Measurements from ENCODE around the gene SQOR. TPM values are rescaled to one million over a fixed set of nuclear protein-coding genes. Genes with fewer than 3 reads are reported as not detected.

SQOR gene
- total and polyA plus RNA-seq, 5 donors from 2014 or later, result 47.3 to 160 (median 112) TPM

- ATAC-seq (ENCODE audit: low read depth in 2 of 2), result no peak
- peaks cover 13% of the 10 kb centered on the region for H3K27me3 Mint-ChIP-seq
- no peaks in the 10 kb centered on the region for H3K36me3 ChIP-seq (ENCODE audit: control insufficient read depth, insufficient read depth, low read length)
- no peak overlapping the region for H3K27ac Mint-ChIP-seq
- H3K27me3 ChIP-seq (ENCODE audit: control insufficient read depth, insufficient read depth, low read length), result peaks cover 9% of the 10 kb centered on the region
- no peaks in the 10 kb centered on the region for H3K36me3 Mint-ChIP-seq
- no peak overlapping the region for H3K4me3 Mint-ChIP-seq
- no peaks in the 10 kb centered on the region for H3K9me3 ChIP-seq (ENCODE audit: control insufficient read depth in 2 of 2, low read length in 2 of 2)
- H3K4me1 Mint-ChIP-seq, result peaks cover 0 to 5% (median 2%) of the 10 kb centered on the region in 4 donors
- H3K27ac ChIP-seq (ENCODE audit: insufficient read depth, low read length, poor library complexity, severe bottlenecking), result no peak overlapping the region
- peak in 1 of 3 donors; percentile 59 for DNase-seq
- no peaks in the 10 kb centered on the region for H3K4me1 ChIP-seq (ENCODE audit: control insufficient read depth, insufficient read depth, low read length, poor library complexity, severe bottlenecking)
- no peaks in the 10 kb centered on the region for H3K9me3 Mint-ChIP-seq
- no peak overlapping the region for H3K4me3 ChIP-seq (ENCODE audit: low read depth, low read length)
Observed at GRCh38 chr15:45714590-45715488, 80.0 kb downstream of the SQOR start.

GRCh38 chr15:45715528-45715927 is 80.7 kb downstream of the SQOR start:
- Mint-ChIP-seq H3K27me3 (peaks cover 15% of the 10 kb centered on the region), H3K4me1 (peaks cover 0 to 5% (median 2%) of the 10 kb centered on the region in 4 donors), H3K27ac (no peak overlapping the region), H3K36me3 (no peaks in the 10 kb centered on the region), H3K4me3 (no peak overlapping the region), H3K9me3 (no peaks in the 10 kb centered on the region)
- no peak for ATAC-seq (ENCODE audit: low read depth in 2 of 2)
- no peak overlapping the region for H3K27ac ChIP-seq (ENCODE audit: insufficient read depth, low read length, poor library complexity, severe bottlenecking)
- no peaks in the 10 kb centered on the region for H3K36me3 ChIP-seq (ENCODE audit: control insufficient read depth, insufficient read depth, low read length)
- H3K4me1 ChIP-seq (ENCODE audit: control insufficient read depth, insufficient read depth, low read length, poor library complexity, severe bottlenecking), result no peaks in the 10 kb centered on the region
- H3K27me3 ChIP-seq (ENCODE audit: control insufficient read depth, insufficient read depth, low read length), result peaks cover 10% of the 10 kb centered on the region
- no peak for DNase-seq
- H3K4me3 ChIP-seq (ENCODE audit: low read depth, low read length), result no peak overlapping the region
- H3K9me3 ChIP-seq (ENCODE audit: control insufficient read depth in 2 of 2, low read length in 2 of 2), result no peaks in the 10 kb centered on the region

- Histone ChIP-seq H3K9me3 (ENCODE audit: control insufficient read depth in 2 of 2, low read length in 2 of 2) (no peaks in the 10 kb centered on the region), H3K36me3 (ENCODE audit: control insufficient read depth, insufficient read depth, low read length) (no peaks in the 10 kb centered on the region), H3K27ac (ENCODE audit: insufficient read depth, low read length, poor library complexity, severe bottlenecking) (no peak overlapping the region), H3K4me3 (ENCODE audit: low read depth, low read length) (no peak overlapping the region), H3K4me1 (ENCODE audit: control insufficient read depth, insufficient read depth, low read length, poor library complexity, severe bottlenecking) (no peaks in the 10 kb centered on the region), H3K27me3 (ENCODE audit: control insufficient read depth, insufficient read depth, low read length) (peaks cover 17% of the 10 kb centered on the region)
- H3K4me3 Mint-ChIP-seq, result no peak overlapping the region
- peaks cover 0 to 3% (median 0%) of the 10 kb centered on the region in 7 donors for H3K9me3 Mint-ChIP-seq
- H3K27me3 Mint-ChIP-seq, result peaks cover 35% of the 10 kb centered on the region
- peaks cover 0 to 3% (median 1%) of the 10 kb centered on the region in 4 donors for H3K4me1 Mint-ChIP-seq
- no peaks in the 10 kb centered on the region for H3K36me3 Mint-ChIP-seq
- DNase-seq, result no peak
- H3K27ac Mint-ChIP-seq, result no peak overlapping the region
- no peak for ATAC-seq (ENCODE audit: low read depth in 2 of 2)
Observed at GRCh38 chr15:45719490-45719889, 84.7 kb downstream of the SQOR start.

GRCh38 chr15:45720183-45720582 is 85.4 kb downstream of the SQOR start:
- ATAC-seq (ENCODE audit: low read depth in 2 of 2) (no peak), DNase-seq (no peak)
- Mint-ChIP-seq H3K4me3 (no peak overlapping the region), H3K27ac (no peak overlapping the region), H3K4me1 (no peaks in the 10 kb centered on the region), H3K9me3 (peaks cover 0 to 3% (median 0%) of the 10 kb centered on the region in 7 donors), H3K36me3 (no peaks in the 10 kb centered on the region), H3K27me3 (peaks cover 35% of the 10 kb centered on the region)
- no peaks in the 10 kb centered on the region for H3K4me1 ChIP-seq (ENCODE audit: control insufficient read depth, insufficient read depth, low read length, poor library complexity, severe bottlenecking)
- H3K27ac ChIP-seq (ENCODE audit: insufficient read depth, low read length, poor library complexity, severe bottlenecking), result no peak overlapping the region
- H3K36me3 ChIP-seq (ENCODE audit: control insufficient read depth, insufficient read depth, low read length), result no peaks in the 10 kb centered on the region
- peaks cover 15% of the 10 kb centered on the region for H3K27me3 ChIP-seq (ENCODE audit: control insufficient read depth, insufficient read depth, low read length)
- H3K9me3 ChIP-seq (ENCODE audit: control insufficient read depth in 2 of 2, low read length in 2 of 2), result no peaks in the 10 kb centered on the region
- H3K4me3 ChIP-seq (ENCODE audit: low read depth, low read length), result no peak overlapping the region

GRCh38 chr15:45728641-45729040 is 93.8 kb downstream of the SQOR start:
- no peaks in the 10 kb centered on the region for H3K36me3 Mint-ChIP-seq
- H3K27me3 Mint-ChIP-seq, result peaks cover 18% of the 10 kb centered on the region
- Histone ChIP-seq H3K27me3 (ENCODE audit: control insufficient read depth, insufficient read depth, low read length) (peaks cover 2% of the 10 kb centered on the region), H3K36me3 (ENCODE audit: control insufficient read depth, insufficient read depth, low read length) (no peaks in the 10 kb centered on the region), H3K9me3 (ENCODE audit: control insufficient read depth in 2 of 2, low read length in 2 of 2) (no peaks in the 10 kb centered on the region), H3K4me3 (ENCODE audit: low read depth, low read length) (no peak overlapping the region), H3K4me1 (ENCODE audit: control insufficient read depth, insufficient read depth, low read length, poor library complexity, severe bottlenecking) (no peaks in the 10 kb centered on the region), H3K27ac (ENCODE audit: insufficient read depth, low read length, poor library complexity, severe bottlenecking) (no peak overlapping the region)
- peaks cover 0 to 2% (median 0%) of the 10 kb centered on the region in 7 donors for H3K9me3 Mint-ChIP-seq
- DNase-seq (no peak), ATAC-seq (ENCODE audit: low read depth in 2 of 2) (no peak)
- H3K27ac Mint-ChIP-seq, result no peak overlapping the region
- no peak overlapping the region for H3K4me3 Mint-ChIP-seq
- H3K4me1 Mint-ChIP-seq, result no peaks in the 10 kb centered on the region

- peaks cover 0 to 2% (median 0%) of the 10 kb centered on the region in 7 donors for H3K9me3 Mint-ChIP-seq
- no peaks in the 10 kb centered on the region for H3K36me3 Mint-ChIP-seq
- H3K27me3 ChIP-seq (ENCODE audit: control insufficient read depth, insufficient read depth, low read length), result peaks cover 4% of the 10 kb centered on the region
- no peak for ATAC-seq (ENCODE audit: low read depth in 2 of 2)
- no peak overlapping the region for H3K27ac ChIP-seq (ENCODE audit: insufficient read depth, low read length, poor library complexity, severe bottlenecking)
- H3K27ac Mint-ChIP-seq, result no peak overlapping the region
- DNase-seq, result no peak
- no peaks in the 10 kb centered on the region for H3K9me3 ChIP-seq (ENCODE audit: control insufficient read depth in 2 of 2, low read length in 2 of 2)
- no peak overlapping the region for H3K4me3 ChIP-seq (ENCODE audit: low read depth, low read length)
- H3K4me1 ChIP-seq (ENCODE audit: control insufficient read depth, insufficient read depth, low read length, poor library complexity, severe bottlenecking), result no peaks in the 10 kb centered on the region
- no peak overlapping the region for H3K4me3 Mint-ChIP-seq
- no peaks in the 10 kb centered on the region for H3K4me1 Mint-ChIP-seq
- peaks cover 14% of the 10 kb centered on the region for H3K27me3 Mint-ChIP-seq
- no peaks in the 10 kb centered on the region for H3K36me3 ChIP-seq (ENCODE audit: control insufficient read depth, insufficient read depth, low read length)
Observed at GRCh38 chr15:45729141-45729540, 94.3 kb downstream of the SQOR start.

- H3K4me1 ChIP-seq (ENCODE audit: control insufficient read depth, insufficient read depth, low read length, poor library complexity, severe bottlenecking), result no peaks in the 10 kb centered on the region
- H3K4me3 Mint-ChIP-seq, result no peak overlapping the region
- H3K27ac Mint-ChIP-seq, result no peak overlapping the region
- H3K27ac ChIP-seq (ENCODE audit: insufficient read depth, low read length, poor library complexity, severe bottlenecking), result no peak overlapping the region
- ATAC-seq (ENCODE audit: low read depth in 2 of 2) (no peak), DNase-seq (no peak)
- no peaks in the 10 kb centered on the region for H3K4me1 Mint-ChIP-seq
- H3K36me3 Mint-ChIP-seq, result no peaks in the 10 kb centered on the region
- H3K9me3 ChIP-seq (ENCODE audit: control insufficient read depth in 2 of 2, low read length in 2 of 2), result no peaks in the 10 kb centered on the region
- peaks cover 20% of the 10 kb centered on the region for H3K27me3 Mint-ChIP-seq
- peaks cover 0 to 2% (median 0%) of the 10 kb centered on the region in 7 donors for H3K9me3 Mint-ChIP-seq
- peaks cover 2% of the 10 kb centered on the region for H3K27me3 ChIP-seq (ENCODE audit: control insufficient read depth, insufficient read depth, low read length)
- no peak overlapping the region for H3K4me3 ChIP-seq (ENCODE audit: low read depth, low read length)
- H3K36me3 ChIP-seq (ENCODE audit: control insufficient read depth, insufficient read depth, low read length), result no peaks in the 10 kb centered on the region
Observed at GRCh38 chr15:45731343-45731742, 96.5 kb downstream of the SQOR start.

- Mint-ChIP-seq H3K27me3 (peaks cover 20% of the 10 kb centered on the region), H3K27ac (no peak overlapping the region), H3K9me3 (peaks cover 0 to 2% (median 0%) of the 10 kb centered on the region in 7 donors), H3K36me3 (no peaks in the 10 kb centered on the region), H3K4me1 (no peaks in the 10 kb centered on the region), H3K4me3 (no peak overlapping the region)
- Histone ChIP-seq H3K4me3 (ENCODE audit: low read depth, low read length) (no peak overlapping the region), H3K27me3 (ENCODE audit: control insufficient read depth, insufficient read depth, low read length) (peaks cover 2% of the 10 kb centered on the region), H3K36me3 (ENCODE audit: control insufficient read depth, insufficient read depth, low read length) (no peaks in the 10 kb centered on the region), H3K9me3 (ENCODE audit: control insufficient read depth in 2 of 2, low read length in 2 of 2) (no peaks in the 10 kb centered on the region), H3K27ac (ENCODE audit: insufficient read depth, low read length, poor library complexity, severe bottlenecking) (no peak overlapping the region), H3K4me1 (ENCODE audit: control insufficient read depth, insufficient read depth, low read length, poor library complexity, severe bottlenecking) (no peaks in the 10 kb centered on the region)
- no peak for ATAC-seq (ENCODE audit: low read depth in 2 of 2)
- DNase-seq, result no peak
Observed at GRCh38 chr15:45732662-45733061, 97.8 kb downstream of the SQOR start.

All from CD4-positive, CD25-positive, alpha-beta regulatory T cell (primary cell).